RKO (cell line): Measurements from ENCODE around the gene CIP2A.

Experiments used
- DNase-seq: peaks from one replicate; pipeline ENCODE4 v3.0.0-alpha.2; 2016; ENCODE audit warnings: low spot score

Gene CIP2A

DNA sequence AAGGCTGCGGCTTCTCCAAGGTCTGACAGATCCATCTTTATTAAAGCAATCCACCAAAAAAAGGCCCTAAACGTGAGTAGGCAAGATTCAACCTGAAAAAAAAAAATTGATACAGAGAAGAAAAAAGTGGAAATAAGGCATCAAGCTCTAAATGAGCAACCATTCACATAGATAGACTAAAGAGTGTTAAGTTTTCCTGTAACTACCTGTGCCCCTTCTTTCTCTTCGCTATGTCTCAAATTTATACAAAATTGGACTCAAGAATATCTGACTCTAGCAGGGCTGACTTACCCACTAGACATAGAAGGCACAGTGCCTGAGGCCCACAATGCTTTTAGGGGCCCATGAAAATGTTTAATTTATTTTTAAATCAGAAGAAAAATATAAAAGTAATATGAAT lies 78.7 kb downstream of the CIP2A start, which contains the start of gene MYH15:
Gene MYH15, minus strand, starts transcription at position 101 of the 400 bp plus-strand sequence. Its CDS starts 66 bp downstream, at position 35.
- no peak for DNase-seq

DNA sequence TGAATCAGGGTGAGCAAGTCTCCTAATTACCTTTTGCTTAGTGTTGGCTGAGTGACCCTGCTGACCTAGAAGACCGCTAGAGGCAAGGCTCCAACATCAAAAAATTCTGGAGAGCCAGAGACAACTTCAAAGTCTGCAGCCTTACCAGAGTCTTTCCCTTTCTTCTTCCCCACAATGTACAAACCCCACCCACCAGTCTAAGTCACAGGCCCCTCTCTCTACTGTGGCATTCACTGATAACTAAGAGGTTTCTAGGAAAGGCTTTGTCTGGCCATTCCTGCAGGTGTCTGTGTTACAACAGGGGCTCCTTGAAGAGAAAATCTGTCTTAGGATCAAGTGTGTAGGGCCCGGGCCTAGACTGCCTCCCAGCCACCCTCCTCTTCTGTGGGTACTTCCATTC lies 79.4 kb downstream of the CIP2A start:
- no peak for DNase-seq

DNA sequence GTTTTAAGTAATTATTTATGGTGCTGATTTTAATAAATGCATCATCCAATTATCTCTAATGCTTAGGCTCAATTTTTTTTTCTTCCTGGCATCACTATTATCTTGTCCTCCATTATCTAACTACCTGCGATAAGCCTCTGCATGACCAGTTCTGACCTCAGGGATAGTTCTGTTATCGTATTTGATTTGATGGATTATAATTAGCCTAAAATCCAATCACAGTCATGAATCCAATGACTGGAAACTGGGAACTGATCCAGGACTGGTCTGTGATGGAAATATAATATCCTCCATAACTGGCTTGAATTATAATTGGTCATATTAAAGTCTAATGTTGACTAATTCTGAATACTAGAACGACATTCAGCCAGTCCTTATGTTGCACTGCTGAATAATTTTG lies 80.0 kb downstream of the CIP2A start:
- DNase-seq: no peak

DNA sequence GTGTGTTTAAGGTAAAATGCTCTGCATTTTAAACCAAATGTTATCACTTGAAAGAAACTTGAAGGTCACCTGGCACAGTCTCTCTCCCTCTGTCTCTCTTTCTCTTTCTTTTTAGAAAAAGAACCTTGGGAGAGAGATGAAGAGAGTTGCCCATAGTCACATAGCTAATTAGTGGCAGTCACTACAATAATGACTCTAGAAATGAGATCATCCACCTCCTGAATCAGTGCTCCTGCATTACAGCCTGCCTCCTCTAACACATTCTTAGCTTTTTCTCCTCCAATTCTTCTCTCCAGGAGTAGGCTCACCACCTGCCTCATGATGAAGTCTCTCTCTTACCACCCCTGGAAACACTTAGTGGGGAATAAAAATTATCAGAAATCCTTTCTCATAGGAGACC lies 81.3 kb downstream of the CIP2A start:
- no peak for DNase-seq

DNA sequence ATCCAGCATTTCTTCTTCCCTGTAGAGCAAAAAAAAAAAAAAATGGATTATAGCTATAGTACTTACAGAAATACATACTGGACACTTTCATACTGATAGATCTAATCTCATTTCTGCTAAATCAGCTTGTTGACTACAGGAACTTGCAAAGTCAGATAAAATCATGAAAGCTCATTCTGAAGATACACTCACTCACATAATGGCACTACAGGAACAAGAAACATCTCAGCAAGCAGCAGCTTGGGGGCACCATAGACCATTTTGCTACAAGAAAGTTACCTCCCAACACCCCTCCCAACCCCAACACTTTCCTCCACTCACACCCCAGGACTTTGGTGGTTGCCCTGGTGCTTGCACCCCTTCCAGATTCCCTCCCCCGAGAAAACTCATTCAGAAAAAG lies 83.4 kb downstream of the CIP2A start:
- no peak for DNase-seq

DNA sequence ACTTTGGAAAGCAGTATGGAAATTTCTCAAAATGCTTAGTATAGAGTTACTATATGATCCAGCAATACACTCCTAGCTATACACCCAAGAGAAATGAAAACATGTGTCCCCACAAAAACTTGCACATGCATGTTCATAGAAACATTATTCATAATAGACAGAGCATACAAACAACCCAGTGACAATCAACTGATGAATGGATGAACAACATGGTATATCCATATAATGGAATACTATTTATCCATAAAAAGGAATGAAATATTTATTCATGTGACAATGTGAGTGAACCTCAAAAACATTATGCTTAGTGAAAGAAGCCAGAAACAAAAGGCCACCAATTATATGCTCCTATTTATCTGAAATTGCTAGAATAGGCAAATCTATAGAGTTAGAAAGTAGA lies 85.5 kb downstream of the CIP2A start:
- DNase-seq: no peak

DNA sequence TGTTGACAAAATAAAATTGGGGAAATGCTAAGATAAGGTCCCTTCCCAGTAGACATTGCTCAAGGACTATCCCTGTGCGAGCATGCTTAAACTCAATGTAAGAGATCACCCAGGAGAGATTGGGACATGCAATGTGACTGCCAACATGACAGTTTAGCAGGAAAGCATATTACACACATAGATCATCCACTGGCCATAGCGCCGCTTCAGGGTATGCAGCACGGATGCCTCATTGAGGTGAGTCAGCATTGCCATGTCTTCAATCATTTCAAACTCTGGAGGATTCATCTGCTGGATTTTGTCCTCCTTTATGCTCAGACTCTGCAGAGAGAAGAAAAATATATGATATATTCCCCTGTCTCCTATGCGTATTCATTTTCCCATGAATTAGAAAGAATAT lies 87.7 kb downstream of the CIP2A start:
- peak; percentile 36 for DNase-seq

DNA sequence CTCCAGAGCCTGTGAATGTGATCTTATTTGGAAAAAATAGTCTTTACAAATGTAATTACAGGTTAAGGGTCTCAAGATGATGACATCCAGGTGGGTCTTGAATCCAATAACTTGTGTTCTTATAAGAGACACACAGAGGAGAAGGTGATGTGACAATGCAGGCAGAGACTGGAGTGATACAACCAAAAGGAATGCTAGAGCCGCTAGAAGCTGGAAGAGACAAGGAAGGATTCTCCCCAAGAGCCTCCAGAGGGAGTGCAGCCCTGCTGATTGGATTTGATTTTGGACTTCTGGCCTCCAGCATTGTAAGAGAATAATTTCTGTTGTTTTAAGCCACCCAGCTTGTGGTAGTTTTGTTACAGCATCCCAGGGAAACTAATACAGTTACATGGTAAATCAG lies 88.5 kb downstream of the CIP2A start:
- DNase-seq: no peak
